HepG2 (cell line): ENCODE measurements around the gene FMOD. TPM values are rescaled to one million over a fixed set of nuclear protein-coding genes. Genes with fewer than 3 reads are reported as not detected.

Source experiments
- ARHGAP35 ChIP-seq: sonication (generic); formaldehyde crosslinking; IDR thresholded peaks from 2 replicates; pipeline ENCODE4 v1.9.0; 2022; ENCODE audit warnings: mild to moderate bottlenecking, inconsistent platforms, moderate library complexity, missing genetic modification reagents, borderline replicate concordance
- ELF3 ChIP-seq: IDR thresholded peaks from 2 replicates; pipeline ENCODE4 v1.6.1; 2016; ENCODE audit warnings: missing genetic modification reagents, missing compliant biosample characterization
- ETV6 ChIP-seq: sonication (generic); formaldehyde crosslinking; conservative IDR thresholded peaks from 2 replicates; pipeline ENCODE4 v1.4.0; 2020; ENCODE audit warnings: missing genetic modification reagents
- KLF15 ChIP-seq: sonication (generic); formaldehyde crosslinking; IDR thresholded peaks from 2 replicates; pipeline ENCODE4 v1.8.1; 2023; ENCODE audit warnings: borderline replicate concordance, mild to moderate bottlenecking, inconsistent platforms, missing genetic modification reagents, mixed read lengths
- LCORL ChIP-seq, 2 experiments: fragments of 450-650 bp in 1 of 2; sonication (generic) in 1 of 2; formaldehyde crosslinking in 1 of 2; IDR thresholded peaks; 2 replicates each; pipeline versions ENCODE4 v1.5.0 to v1.6.1; 2017 to 2020; ENCODE audit warnings: antibody characterized with exemption in 1 of 2, missing genetic modification reagents in 1 of 2
- PTBP1 ChIP-seq: fragments of 200-400 bp; formaldehyde crosslinking; IDR thresholded peaks from 2 replicates; pipeline ENCODE4 v1.6.1; 2018; ENCODE audit warnings: low read length, low read depth; ENCODE audit not compliant: poor library complexity, severe bottlenecking
- REPIN1 ChIP-seq: sonication (generic); formaldehyde crosslinking; IDR thresholded peaks from 2 replicates; pipeline ENCODE4 v1.8.0; 2022; ENCODE audit warnings: missing genetic modification reagents, low read depth, mild to moderate bottlenecking, borderline replicate concordance
- SMARCC2 ChIP-seq: fragments of 450-650 bp; IDR thresholded peaks from 2 replicates; pipeline ENCODE4 v1.6.1; 2017; ENCODE audit warnings: antibody characterized with exemption, mild to moderate bottlenecking
- TMF1 ChIP-seq: sonication (generic); formaldehyde crosslinking; IDR thresholded peaks from 2 replicates; pipeline ENCODE4 v1.8.1; 2022; ENCODE audit warnings: low read depth, missing genetic modification reagents
- TP53 ChIP-seq: sonication (generic); formaldehyde crosslinking; conservative IDR thresholded peaks from 2 replicates; pipeline ENCODE4 v1.4.0; 2020; ENCODE audit warnings: missing genetic modification reagents
- ZFP37 ChIP-seq: sonication (generic); formaldehyde crosslinking; IDR thresholded peaks from 2 replicates; pipeline ENCODE4 v1.4.0; 2020; ENCODE audit warnings: missing genetic modification reagents, borderline replicate concordance
- ZFY ChIP-seq: sonication (generic); formaldehyde crosslinking; IDR thresholded peaks from 2 replicates; pipeline ENCODE4 v1.4.0; 2020; ENCODE audit warnings: missing genetic modification reagents
- ZNF17 ChIP-seq: sonication (generic); formaldehyde crosslinking; IDR thresholded peaks from 2 replicates; pipeline ENCODE4 v1.5.0; 2020; ENCODE audit warnings: mild to moderate bottlenecking, missing genetic modification reagents
- ZNF235 ChIP-seq: sonication (generic); formaldehyde crosslinking; IDR thresholded peaks from 2 replicates; pipeline ENCODE4 v1.8.1; 2023; ENCODE audit warnings: mild to moderate bottlenecking, missing genetic modification reagents, borderline replicate concordance
- ZNF3 ChIP-seq: IDR thresholded peaks from 2 replicates; pipeline ENCODE4 v1.7.0; 2017; ENCODE audit warnings: inconsistent platforms
- ZNF549 ChIP-seq: sonication (generic); formaldehyde crosslinking; IDR thresholded peaks from 2 replicates; pipeline ENCODE4 v1.5.0; 2020; ENCODE audit warnings: missing genetic modification reagents
- ZNF7 ChIP-seq: IDR thresholded peaks from 2 replicates; pipeline ENCODE4 v1.6.1; 2016; ENCODE audit warnings: missing biosample characterization, missing genetic modification reagents
- ZNF768 ChIP-seq: sonication (generic); formaldehyde crosslinking; IDR thresholded peaks from 2 replicates; pipeline ENCODE4 v1.4.0; 2020; ENCODE audit warnings: missing genetic modification reagents
- ZNF839 ChIP-seq: sonication (generic); formaldehyde crosslinking; IDR thresholded peaks from 2 replicates; pipeline ENCODE4 v1.4.0; 2020; ENCODE audit warnings: missing genetic modification reagents, mild to moderate bottlenecking, borderline replicate concordance
- ZNF883 ChIP-seq: sonication (generic); formaldehyde crosslinking; IDR thresholded peaks from 2 replicates; pipeline ENCODE4 v1.5.1; 2020; ENCODE audit warnings: mild to moderate bottlenecking, missing genetic modification reagents; ENCODE audit errors: not compliant biosample characterization
- polyA plus RNA-seq, 8 experiments: library from polyadenylated mRNA; depleted of rRNA in 3 of 8; stranded (reverse) in 7 of 8; unstranded in 1 of 8; fragments of >200 nt; fragmentation: Illumina TruSeq in 4 of 8; extraction: Trizol in 4 of 8; gene quantifications; 2 replicates each; pipeline versions ENCODE4 v1.2.1 to v1.2.3, GENCODE V29; 2011 to 2016; ENCODE audit warnings: low read depth in 4 of 8, missing spikeins in 1 of 8, mixed read lengths in 1 of 8; ENCODE audit not compliant: insufficient read depth in 1 of 8
- total RNA-seq, 5 experiments: library from RNA; depleted of rRNA; stranded (reverse); fragments of >200 nt; fragmentation: Illumina TruSeq; extraction: Trizol; gene quantifications; 2 replicates each; pipeline ENCODE4 v1.2.3, GENCODE V29; 2016; ENCODE audit warnings: low read depth in 1 of 5
- TF ChIP-seq, protein P1 (sequence below): sonication (generic); formaldehyde crosslinking; IDR thresholded peaks from 2 replicates; pipeline ENCODE4 v1.4.0; 2020; ENCODE audit warnings: missing genetic modification reagents
- TF ChIP-seq, protein P2 (sequence below): sonication (generic); formaldehyde crosslinking; IDR thresholded peaks from 2 replicates; pipeline ENCODE4 v1.5.0; 2020; ENCODE audit warnings: mild to moderate bottlenecking, missing genetic modification reagents, moderate library complexity
- TF ChIP-seq, protein P3 (sequence below): sonication (generic); formaldehyde crosslinking; IDR thresholded peaks from 2 replicates; pipeline ENCODE4 v1.5.1; 2020; ENCODE audit warnings: missing genetic modification reagents, mild to moderate bottlenecking, borderline replicate concordance
- TF ChIP-seq, protein P4 (sequence below): IDR thresholded peaks from 2 replicates; pipeline ENCODE4 v1.6.1; 2016; ENCODE audit warnings: control low read depth

Gene FMOD
- total and polyA plus RNA-seq, 2 of the 13 experiments (the other 11 are each of a cell fraction or from before 2014, with no cell fraction given): 0.08 TPM; not detected in 1

DNA sequence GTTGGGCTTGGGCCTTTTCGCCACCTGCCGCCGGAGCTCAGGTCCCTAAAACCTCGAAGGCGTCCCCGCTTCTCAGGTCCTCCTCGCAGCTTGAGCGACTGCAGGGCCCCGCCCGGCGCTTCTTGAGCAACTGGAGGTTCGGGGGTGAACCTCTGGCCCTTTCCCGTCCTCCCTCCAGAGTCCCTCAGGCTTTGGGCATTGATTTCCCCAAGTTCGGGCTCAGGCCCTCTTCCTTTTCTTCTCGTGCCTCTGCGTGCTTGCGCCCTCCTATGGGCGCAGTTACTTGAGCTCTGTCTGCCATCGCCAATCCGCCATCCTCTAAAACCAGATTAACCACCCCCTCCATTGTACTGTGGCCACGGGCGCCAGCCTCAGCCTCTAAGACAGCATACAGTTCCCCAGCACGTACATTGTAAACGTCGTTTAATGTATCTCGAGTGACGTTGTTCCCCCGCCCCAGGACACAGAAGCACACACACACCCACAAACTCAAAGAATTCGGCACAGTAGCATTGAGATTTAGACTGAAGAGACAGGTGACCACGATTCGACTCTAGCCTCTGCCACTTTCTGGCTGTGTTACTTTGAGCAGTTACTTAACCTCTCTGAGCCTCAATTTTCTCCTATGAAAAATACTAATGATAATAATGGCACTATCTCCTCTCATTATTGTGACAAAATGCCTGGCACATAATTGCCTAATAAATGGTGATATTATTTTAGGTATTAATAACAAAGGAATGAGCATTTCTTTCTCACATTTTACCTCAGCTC lies 23.1 kb downstream of the FMOD start (continued):
- TF ChIP-seq, protein P1, sequence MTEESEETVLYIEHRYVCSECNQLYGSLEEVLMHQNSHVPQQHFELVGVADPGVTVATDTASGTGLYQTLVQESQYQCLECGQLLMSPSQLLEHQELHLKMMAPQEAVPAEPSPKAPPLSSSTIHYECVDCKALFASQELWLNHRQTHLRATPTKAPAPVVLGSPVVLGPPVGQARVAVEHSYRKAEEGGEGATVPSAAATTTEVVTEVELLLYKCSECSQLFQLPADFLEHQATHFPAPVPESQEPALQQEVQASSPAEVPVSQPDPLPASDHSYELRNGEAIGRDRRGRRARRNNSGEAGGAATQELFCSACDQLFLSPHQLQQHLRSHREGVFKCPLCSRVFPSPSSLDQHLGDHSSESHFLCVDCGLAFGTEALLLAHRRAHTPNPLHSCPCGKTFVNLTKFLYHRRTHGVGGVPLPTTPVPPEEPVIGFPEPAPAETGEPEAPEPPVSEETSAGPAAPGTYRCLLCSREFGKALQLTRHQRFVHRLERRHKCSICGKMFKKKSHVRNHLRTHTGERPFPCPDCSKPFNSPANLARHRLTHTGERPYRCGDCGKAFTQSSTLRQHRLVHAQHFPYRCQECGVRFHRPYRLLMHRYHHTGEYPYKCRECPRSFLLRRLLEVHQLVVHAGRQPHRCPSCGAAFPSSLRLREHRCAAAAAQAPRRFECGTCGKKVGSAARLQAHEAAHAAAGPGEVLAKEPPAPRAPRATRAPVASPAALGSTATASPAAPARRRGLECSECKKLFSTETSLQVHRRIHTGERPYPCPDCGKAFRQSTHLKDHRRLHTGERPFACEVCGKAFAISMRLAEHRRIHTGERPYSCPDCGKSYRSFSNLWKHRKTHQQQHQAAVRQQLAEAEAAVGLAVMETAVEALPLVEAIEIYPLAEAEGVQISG (CRISPR knock-in tag): 0 out of 2 replicates have a peak, but pooled peaks have one; percentile 16
- TF ChIP-seq ZNF17 (no peak), ZNF549 (CRISPR knock-in tag) (no peak), ZNF839 (no peak), KLF15 (CRISPR knock-in tag) (no peak), ZFP37 (CRISPR knock-in tag) (no peak), ZNF3 (no peak), TMF1 (CRISPR knock-in tag) (no peak), ARHGAP35 (CRISPR knock-in tag) (no peak), ZNF883 (CRISPR knock-in tag) (no peak), PTBP1 (peak; percentile 13), TP53 (CRISPR knock-in tag) (no peak), LCORL (IDR thresholded peaks at IDR 0.05) (no peak), LCORL (CRISPR knock-in tag; IDR thresholded peaks at IDR 0.05) (0 out of 2 replicates have a peak, but pooled peaks have one; percentile 13), ZFY (peak; percentile 55), ZNF7 (CRISPR knock-in tag) (no peak), SMARCC2 (no peak), ELF3 (CRISPR knock-in tag) (no peak), ZNF235 (no peak), REPIN1 (no peak), ZNF768 (peak; percentile 69), ETV6 (CRISPR knock-in tag) (0 out of 2 replicates have a peak, but pooled peaks have one; percentile 20)
- TF ChIP-seq, protein P2, sequence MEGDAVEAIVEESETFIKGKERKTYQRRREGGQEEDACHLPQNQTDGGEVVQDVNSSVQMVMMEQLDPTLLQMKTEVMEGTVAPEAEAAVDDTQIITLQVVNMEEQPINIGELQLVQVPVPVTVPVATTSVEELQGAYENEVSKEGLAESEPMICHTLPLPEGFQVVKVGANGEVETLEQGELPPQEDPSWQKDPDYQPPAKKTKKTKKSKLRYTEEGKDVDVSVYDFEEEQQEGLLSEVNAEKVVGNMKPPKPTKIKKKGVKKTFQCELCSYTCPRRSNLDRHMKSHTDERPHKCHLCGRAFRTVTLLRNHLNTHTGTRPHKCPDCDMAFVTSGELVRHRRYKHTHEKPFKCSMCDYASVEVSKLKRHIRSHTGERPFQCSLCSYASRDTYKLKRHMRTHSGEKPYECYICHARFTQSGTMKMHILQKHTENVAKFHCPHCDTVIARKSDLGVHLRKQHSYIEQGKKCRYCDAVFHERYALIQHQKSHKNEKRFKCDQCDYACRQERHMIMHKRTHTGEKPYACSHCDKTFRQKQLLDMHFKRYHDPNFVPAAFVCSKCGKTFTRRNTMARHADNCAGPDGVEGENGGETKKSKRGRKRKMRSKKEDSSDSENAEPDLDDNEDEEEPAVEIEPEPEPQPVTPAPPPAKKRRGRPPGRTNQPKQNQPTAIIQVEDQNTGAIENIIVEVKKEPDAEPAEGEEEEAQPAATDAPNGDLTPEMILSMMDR (CRISPR knock-in tag): peak; percentile 53
- TF ChIP-seq, protein P3, sequence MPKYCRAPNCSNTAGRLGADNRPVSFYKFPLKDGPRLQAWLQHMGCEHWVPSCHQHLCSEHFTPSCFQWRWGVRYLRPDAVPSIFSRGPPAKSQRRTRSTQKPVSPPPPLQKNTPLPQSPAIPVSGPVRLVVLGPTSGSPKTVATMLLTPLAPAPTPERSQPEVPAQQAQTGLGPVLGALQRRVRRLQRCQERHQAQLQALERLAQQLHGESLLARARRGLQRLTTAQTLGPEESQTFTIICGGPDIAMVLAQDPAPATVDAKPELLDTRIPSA (CRISPR knock-in tag): no peak
- TF ChIP-seq, protein P4, sequence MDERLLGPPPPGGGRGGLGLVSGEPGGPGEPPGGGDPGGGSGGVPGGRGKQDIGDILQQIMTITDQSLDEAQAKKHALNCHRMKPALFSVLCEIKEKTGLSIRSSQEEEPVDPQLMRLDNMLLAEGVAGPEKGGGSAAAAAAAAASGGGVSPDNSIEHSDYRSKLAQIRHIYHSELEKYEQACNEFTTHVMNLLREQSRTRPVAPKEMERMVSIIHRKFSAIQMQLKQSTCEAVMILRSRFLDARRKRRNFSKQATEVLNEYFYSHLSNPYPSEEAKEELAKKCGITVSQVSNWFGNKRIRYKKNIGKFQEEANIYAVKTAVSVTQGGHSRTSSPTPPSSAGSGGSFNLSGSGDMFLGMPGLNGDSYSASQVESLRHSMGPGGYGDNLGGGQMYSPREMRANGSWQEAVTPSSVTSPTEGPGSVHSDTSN: no peak
